Activated naive CD4-positive, alpha-beta T cell treated with anti-CD3 and anti-CD28 coated beads, Interleukin-2, amount 50 U/mL, for 72 hours (primary cell): ENCODE results near the gene SLC44A1. TPM values are rescaled to one million over a fixed set of nuclear protein-coding genes. Genes with fewer than 3 reads are reported as not detected.
A peak's percentile ranks its signal among the peaks of the same experiment; 100 is the strongest.

ENCODE experiments used
- ATAC-seq, 2 donors: fragments of 150-1000 bp; cut with Tn5 transposase; 2 replicates each; pipeline ENCODE4 v1.10.0; 2021; ENCODE audit warnings: mild to moderate bottlenecking in 2 of 2, moderate library complexity in 2 of 2
- DNase-seq, 2 donors: peaks; one replicate each; pipeline ENCODE4 v3.0.0; 2021 to 2022; ENCODE audit warnings: low spot score in 2 of 2
- H3K27ac Mint-ChIP-seq, 2 donors: one replicate each; pipeline ENCODE4 v1.8.0; 2022; ENCODE audit warnings: mild to moderate bottlenecking in 2 of 2, mixed read lengths in 2 of 2
- H3K36me3 Mint-ChIP-seq, 2 donors: one replicate each; pipeline ENCODE4 v1.8.0; 2022; ENCODE audit warnings: mixed read lengths in 2 of 2
- H3K9me3 Mint-ChIP-seq, 2 donors: one replicate each; pipeline ENCODE4 v1.8.0; 2022; ENCODE audit warnings: mixed read lengths in 2 of 2
- total RNA-seq, 2 donors: library from RNA; stranded (reverse); gene quantifications; one replicate each; pipeline ENCODE4 v1.2.3, GENCODE V29; 2022

The SLC44A1 gene
- total RNA-seq, 2 donors from 2014 or later = 6.0 to 11.2 TPM

- Mint-ChIP-seq H3K36me3 (no peaks in the 10 kb centered on the region), H3K9me3 (peaks cover 0 to 5% of the 10 kb centered on the region in 2 donors), H3K27ac (no peak overlapping the region)
- no peak for DNase-seq
- ATAC-seq = no peak
Measured at GRCh38 chr9:105436783-105437182, 192.3 kb downstream of the SLC44A1 start.

DNA sequence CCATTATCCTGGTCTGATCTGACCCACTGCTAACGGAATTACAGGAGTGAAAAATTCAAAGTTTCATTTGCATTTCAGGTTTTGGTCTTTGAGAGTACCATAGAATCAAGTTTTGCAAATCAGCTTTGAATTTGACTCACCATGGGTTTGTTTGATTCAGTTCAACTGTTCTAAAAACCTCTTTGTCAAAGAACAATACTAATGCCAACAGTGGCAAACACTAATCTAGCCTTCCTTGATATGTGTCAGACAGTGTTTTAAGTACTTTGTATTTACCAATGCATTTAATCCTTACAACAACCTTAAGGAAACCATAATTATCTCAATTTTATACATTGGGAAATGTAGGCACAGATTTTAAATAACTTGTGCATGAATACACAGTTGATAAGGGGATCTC lies 193.3 kb downstream of the SLC44A1 start:
- DNase-seq (no peak), ATAC-seq (no peak)
- Mint-ChIP-seq H3K36me3 (no peaks in the 10 kb centered on the region), H3K9me3 (peaks cover 0 to 5% of the 10 kb centered on the region in 2 donors), H3K27ac (no peak overlapping the region)

GRCh38 chr9:105438141-105438806 lies 193.8 kb downstream of the SLC44A1 start:
- H3K27ac Mint-ChIP-seq = no peak overlapping the region
- H3K9me3 Mint-ChIP-seq = peaks cover 0 to 5% of the 10 kb centered on the region in 2 donors
- no peaks in the 10 kb centered on the region for H3K36me3 Mint-ChIP-seq
- ATAC-seq = no peak
- DNase-seq = no peak

GRCh38 chr9:105439428-105439827 lies 195.0 kb downstream of the SLC44A1 start:
- H3K9me3 Mint-ChIP-seq = peaks cover 0 to 5% of the 10 kb centered on the region in 2 donors
- ATAC-seq (no peak), DNase-seq (no peak)
- H3K27ac Mint-ChIP-seq = no peak overlapping the region
- no peaks in the 10 kb centered on the region for H3K36me3 Mint-ChIP-seq

GRCh38 chr9:105441616-105442160 lies 197.2 kb downstream of the SLC44A1 start:
- no peak overlapping the region for H3K27ac Mint-ChIP-seq
- H3K9me3 Mint-ChIP-seq = no peaks in the 10 kb centered on the region
- DNase-seq = no peak
- ATAC-seq = no peak
- H3K36me3 Mint-ChIP-seq = no peaks in the 10 kb centered on the region

GRCh38 chr9:105443121-105443520 lies 198.7 kb downstream of the SLC44A1 start:
- no peaks in the 10 kb centered on the region for H3K9me3 Mint-ChIP-seq
- no peak for ATAC-seq
- DNase-seq = no peak
- no peaks in the 10 kb centered on the region for H3K36me3 Mint-ChIP-seq
- no peak overlapping the region for H3K27ac Mint-ChIP-seq

- H3K9me3 Mint-ChIP-seq = no peaks in the 10 kb centered on the region
- no peak overlapping the region for H3K27ac Mint-ChIP-seq
- no peak for DNase-seq
- ATAC-seq = no peak
- H3K36me3 Mint-ChIP-seq = no peaks in the 10 kb centered on the region
Measured at GRCh38 chr9:105444130-105444529, 199.7 kb downstream of the SLC44A1 start.

DNA sequence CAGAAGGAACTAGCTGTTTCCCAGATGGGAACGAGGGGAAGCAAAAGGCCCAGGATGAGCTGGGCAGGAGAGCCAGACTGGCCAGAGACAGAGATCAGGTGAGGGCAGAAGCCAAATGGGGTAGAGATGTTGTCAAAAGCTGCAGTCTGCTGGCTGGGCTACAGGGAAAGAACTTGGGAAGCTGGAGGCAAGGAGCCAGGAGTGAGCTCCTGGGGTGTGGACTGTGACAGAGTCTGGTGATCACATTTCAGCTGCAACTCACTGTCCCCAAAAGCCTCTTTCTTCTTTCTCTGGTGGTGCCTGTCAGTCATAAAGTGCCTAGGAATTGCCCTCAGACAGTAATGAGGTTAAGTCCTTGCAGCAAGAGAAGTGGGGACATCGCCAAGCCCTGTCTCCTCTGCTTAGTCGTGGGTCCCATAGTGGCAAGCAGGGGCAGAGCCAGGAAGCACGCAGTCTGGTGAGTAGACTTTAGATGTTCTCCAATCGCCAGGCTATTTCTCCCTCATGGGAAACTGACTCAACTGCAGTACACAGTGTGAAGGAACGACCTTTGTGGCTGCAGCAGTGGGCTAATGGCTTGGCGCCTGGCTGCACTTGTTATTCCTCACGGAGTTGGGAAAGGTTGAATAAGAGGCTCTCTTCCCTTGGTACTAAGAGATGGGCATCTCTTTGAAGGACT lies 200.9 kb downstream of the SLC44A1 start:
- DNase-seq = no peak
- no peaks in the 10 kb centered on the region for H3K9me3 Mint-ChIP-seq
- no peak for ATAC-seq
- H3K36me3 Mint-ChIP-seq = no peaks in the 10 kb centered on the region
- no peak overlapping the region for H3K27ac Mint-ChIP-seq

- DNase-seq = no peak
- peak in 1 of 2 donors; percentile 52 for ATAC-seq
- peak overlapping the region; percentile 38 to 45 for H3K27ac Mint-ChIP-seq
- no peaks in the 10 kb centered on the region for H3K9me3 Mint-ChIP-seq
- H3K36me3 Mint-ChIP-seq = no peaks in the 10 kb centered on the region
Measured at GRCh38 chr9:105447386-105447813, 202.9 kb downstream of the SLC44A1 start.

DNA sequence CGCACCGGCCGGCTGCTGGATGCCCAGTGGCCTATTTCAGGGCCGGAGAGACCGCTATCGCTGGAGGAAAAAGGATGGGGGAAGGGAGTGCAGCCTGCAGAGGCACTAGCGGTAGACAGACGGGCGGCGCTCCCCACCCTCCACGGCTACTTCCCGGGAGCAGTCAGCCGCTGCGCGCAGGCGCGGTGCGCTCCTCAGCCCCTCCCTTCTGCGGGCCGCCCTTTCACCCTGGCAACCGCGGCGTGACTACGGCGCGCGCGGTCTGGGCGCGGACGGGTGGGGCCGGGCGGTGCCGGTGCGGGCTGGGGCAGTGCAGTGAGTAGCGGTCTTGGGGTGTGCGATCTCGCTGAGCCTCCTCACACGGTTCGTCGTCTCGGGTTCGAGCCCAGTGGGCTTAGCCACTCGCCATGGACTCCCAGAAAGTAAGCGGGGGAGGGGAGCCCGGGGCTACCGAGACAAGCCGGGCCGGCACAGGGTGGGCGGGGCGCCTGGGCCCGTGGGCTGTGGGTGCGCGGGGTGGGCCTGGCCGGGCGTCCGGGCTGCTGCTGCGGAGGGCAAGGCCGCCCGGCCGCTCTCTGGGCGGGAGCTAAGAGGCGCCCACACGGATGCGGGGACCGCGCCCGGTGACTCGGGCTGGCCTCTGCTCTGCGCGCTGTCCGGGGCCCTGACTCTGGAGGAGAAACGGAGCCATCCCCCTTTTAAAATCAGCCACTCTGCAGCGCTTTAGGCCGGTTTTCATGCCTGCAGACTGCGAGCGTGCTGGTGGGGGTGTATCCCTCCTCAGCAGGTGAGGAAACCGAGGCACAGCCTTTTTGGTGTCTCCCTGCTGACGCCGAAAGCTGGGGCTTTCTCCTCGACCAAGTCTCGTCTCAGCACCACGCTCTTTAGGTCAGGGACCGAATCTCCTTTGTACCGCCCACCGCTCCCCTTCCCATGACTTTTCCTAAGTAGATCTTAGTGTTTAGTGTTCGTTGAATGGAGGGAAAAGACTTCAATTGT lies 203.7 kb downstream of the SLC44A1 start, which contains the start of gene FSD1L:
Gene FSD1L (plus strand): TSS at position 221 of the 999 bp plus-strand sequence. CDS start 187 bp downstream, at position 408.
- Mint-ChIP-seq H3K27ac (peak within 1 kb of the TSS; percentile 38 to 45), H3K36me3 (no peaks in the 10 kb centered on the region), H3K9me3 (no peaks in the 10 kb centered on the region)
- ATAC-seq (peak; percentile 97), DNase-seq (peak; percentile 81 to 89)

- ATAC-seq = no peak
- H3K27ac Mint-ChIP-seq = no peak overlapping the region
- H3K36me3 Mint-ChIP-seq = no peaks in the 10 kb centered on the region
- DNase-seq = no peak
- no peaks in the 10 kb centered on the region for H3K9me3 Mint-ChIP-seq
Measured at GRCh38 chr9:105449081-105449480, 204.6 kb downstream of the SLC44A1 start.

DNA sequence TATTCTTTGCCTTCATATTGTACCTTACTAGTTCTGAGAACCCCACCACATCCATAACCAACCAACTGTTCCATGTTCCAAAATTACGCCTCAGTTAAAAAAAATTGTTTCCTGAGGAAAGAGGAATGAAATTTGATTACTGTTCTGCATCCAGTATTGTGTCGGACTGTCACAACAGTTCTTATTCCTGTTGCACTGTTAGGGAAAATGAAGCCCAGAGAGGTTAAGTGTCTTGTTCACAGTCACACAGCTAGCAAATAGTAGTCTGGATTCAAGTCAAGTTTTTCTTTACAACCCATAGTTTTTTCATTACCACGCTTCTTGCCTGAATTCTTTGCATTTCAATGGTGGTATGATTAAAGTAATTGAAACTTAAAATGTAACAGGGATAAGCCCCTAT lies 207.7 kb downstream of the SLC44A1 start:
- Mint-ChIP-seq H3K9me3 (peaks cover 0 to 4% of the 10 kb centered on the region in 2 donors), H3K36me3 (peaks cover 0 to 4% of the 10 kb centered on the region in 2 donors), H3K27ac (no peak overlapping the region)
- no peak for ATAC-seq
- DNase-seq = no peak

- no peak for ATAC-seq
- no peak for DNase-seq
- H3K36me3 Mint-ChIP-seq = peaks cover 8 to 23% of the 10 kb centered on the region in 2 donors
- no peak overlapping the region for H3K27ac Mint-ChIP-seq
- peaks cover 0 to 15% of the 10 kb centered on the region in 2 donors for H3K9me3 Mint-ChIP-seq
Measured at GRCh38 chr9:105455836-105456475, 211.5 kb downstream of the SLC44A1 start.

- Mint-ChIP-seq H3K27ac (no peak overlapping the region), H3K9me3 (peaks cover 0 to 15% of the 10 kb centered on the region in 2 donors), H3K36me3 (peaks cover 8 to 23% of the 10 kb centered on the region in 2 donors)
- DNase-seq (no peak), ATAC-seq (no peak)
Measured at GRCh38 chr9:105457560-105458294, 213.3 kb downstream of the SLC44A1 start.

DNA sequence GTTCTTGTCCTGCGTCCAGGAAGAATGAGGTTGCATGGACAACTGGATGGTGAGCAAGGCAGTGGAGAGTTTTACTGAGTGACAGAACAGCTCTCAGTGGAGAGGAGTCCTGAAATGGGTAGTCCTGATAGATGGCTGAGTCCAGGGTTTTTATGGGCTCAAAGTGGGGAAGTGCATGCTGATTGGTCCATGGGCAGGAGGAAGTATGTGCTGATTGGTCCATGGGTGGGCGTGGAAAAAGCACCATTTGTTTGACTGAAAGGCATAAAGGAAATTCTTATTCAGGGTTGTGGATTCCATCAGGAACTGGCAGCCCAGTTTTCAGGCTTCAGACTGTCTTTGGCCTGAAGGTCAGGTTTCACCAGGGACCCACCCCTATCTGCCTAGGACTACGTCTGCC lies 214.0 kb downstream of the SLC44A1 start:
- ATAC-seq = no peak
- H3K9me3 Mint-ChIP-seq = peaks cover 0 to 15% of the 10 kb centered on the region in 2 donors

More for the DNA sequence above, 214.0 kb downstream of the SLC44A1 start:
- Mint-ChIP-seq H3K36me3 (peaks cover 8 to 23% of the 10 kb centered on the region in 2 donors), H3K27ac (no peak overlapping the region)
- DNase-seq = no peak
